ENCODE measurements around the gene LRIT2.

Gene LRIT2

GRCh38 chr10:84205853-84206525 lies 19.4 kb downstream of the LRIT2 start:
- DNase-seq (ENCODE audit: low read depth), result no peak

GRCh38 chr10:84205049-84205852 lies 20.1 kb downstream of the LRIT2 start:
- DNase-seq (ENCODE audit: low read depth), result peak; percentile 5

GRCh38 chr10:84204610-84205009 lies 20.7 kb downstream of the LRIT2 start:
- no peak for DNase-seq (ENCODE audit: low read depth)

- no peak for DNase-seq (ENCODE audit: low read depth)
Observed at GRCh38 chr10:84204122-84204521, 21.2 kb downstream of the LRIT2 start.

- DNase-seq (ENCODE audit: low read depth), result no peak
Observed at GRCh38 chr10:84202349-84202748, 23.0 kb downstream of the LRIT2 start.

GRCh38 chr10:84201682-84202081 lies 23.7 kb downstream of the LRIT2 start:
- DNase-seq (ENCODE audit: low read depth), result no peak

- DNase-seq (ENCODE audit: low read depth), result no peak
Observed at GRCh38 chr10:84201244-84201606, 24.1 kb downstream of the LRIT2 start.

GRCh38 chr10:84200537-84201243 lies 24.7 kb downstream of the LRIT2 start:
- DNase-seq (ENCODE audit: low read depth), result no peak

GRCh38 chr10:84198206-84198915 lies 27.0 kb downstream of the LRIT2 start:
- DNase-seq (ENCODE audit: low read depth), result no peak

GRCh38 chr10:84197643-84198042 lies 27.7 kb downstream of the LRIT2 start:
- no peak for DNase-seq (ENCODE audit: low read depth)

GRCh38 chr10:84196941-84197340 lies 28.4 kb downstream of the LRIT2 start:
- DNase-seq (ENCODE audit: low read depth), result no peak

- DNase-seq (ENCODE audit: low read depth), result no peak
Observed at GRCh38 chr10:84196083-84196482, 29.3 kb downstream of the LRIT2 start.

GRCh38 chr10:84195044-84195830 lies 30.1 kb downstream of the LRIT2 start:
- no peak for DNase-seq (ENCODE audit: low read depth)

GRCh38 chr10:84194424-84195043 lies 30.8 kb downstream of the LRIT2 start, which contains the start of gene CDHR1:
Gene CDHR1, plus strand, starts transcription at chr10:84194537. Its CDS starts 224 bp downstream, at chr10:84194761.
- no peak for DNase-seq (ENCODE audit: low read depth)

- no peak for DNase-seq (ENCODE audit: low read depth)
Observed at GRCh38 chr10:84193846-84194423, 31.4 kb downstream of the LRIT2 start.

- no peak for DNase-seq (ENCODE audit: low read depth)
Observed at GRCh38 chr10:84193327-84193726, 32.0 kb downstream of the LRIT2 start.

GRCh38 chr10:84191106-84191505 lies 34.2 kb downstream of the LRIT2 start:
- no peak for DNase-seq (ENCODE audit: low read depth)

- no peak for DNase-seq (ENCODE audit: low read depth)
Observed at GRCh38 chr10:84190621-84191020, 34.7 kb downstream of the LRIT2 start.

GRCh38 chr10:84188815-84189214 lies 36.5 kb downstream of the LRIT2 start:
- no peak for DNase-seq (ENCODE audit: low read depth)

- no peak for DNase-seq (ENCODE audit: low read depth)
Observed at GRCh38 chr10:84185526-84186175, 39.7 kb downstream of the LRIT2 start.

Measured in fibroblast of the conjunctiva (primary cell).